HEK293 (cell line): ENCODE measurements around the gene LGALS3BP.

Experiments
- CTCF ChIA-PET: fragments of 350-600 bp; formaldehyde crosslinking; extraction: SDS; loops from one replicate; lab custom pipeline; 2021; ENCODE audit warnings: antibody characterized with exemption; lab: Yijun Ruan, JAX
- POLR2A ChIA-PET: fragments of 300-600 bp; formaldehyde crosslinking; extraction: SDS; loops from one replicate; lab custom pipeline; 2020; ENCODE audit warnings: antibody characterized with exemption, inconsistent platforms; lab: Yijun Ruan, JAX
- H3K27ac ChIP-seq: fragments of 200-500 bp; sonication (Bioruptor generic); 2 replicates; pipeline ENCODE4 v1.5.1; 2014; ENCODE audit warnings: low read depth, low read length, control low read depth, inconsistent platforms; ENCODE audit errors: extremely low read depth
- H3K36me3 ChIP-seq, 2 experiments: fragments of 200-500 bp in 1 of 2; sonication (Bioruptor generic) in 1 of 2; 1 replicate in 1 of 2; 2 replicates in 1 of 2; pipeline ENCODE4 v1.5.1; 2014 to 2017; ENCODE audit warnings: inconsistent platforms in 2 of 2, low read length in 2 of 2; ENCODE audit not compliant: control insufficient read depth in 2 of 2, insufficient read depth in 1 of 2
- H3K4me1 ChIP-seq: fragments of 200-500 bp; sonication (Bioruptor generic); 2 replicates; pipeline ENCODE4 v1.5.1; 2014; ENCODE audit warnings: mild to moderate bottlenecking, low read length, inconsistent platforms; ENCODE audit not compliant: control insufficient read depth, insufficient read depth
- H3K4me3 ChIP-seq: 2 replicates; pipeline ENCODE4 v1.5.1; 2011; ENCODE audit warnings: low read depth, mild to moderate bottlenecking, control low read depth, low read length, moderate library complexity
- H3K9me3 ChIP-seq: fragments of 200-500 bp; sonication (Bioruptor generic); 2 replicates; pipeline ENCODE4 v1.5.1; 2014; ENCODE audit warnings: low read depth, low read length, inconsistent platforms; ENCODE audit not compliant: control insufficient read depth, insufficient read depth
- EGR2 ChIP-seq: fragments of 450-650 bp; formaldehyde crosslinking; IDR thresholded peaks from 2 replicates; pipeline ENCODE4 v1.5.1; 2016; ENCODE audit warnings: low read depth, missing biosample characterization, missing genetic modification characterization
- GFI1B ChIP-seq: fragments of 450-650 bp; formaldehyde crosslinking; IDR thresholded peaks from 2 replicates; pipeline ENCODE4 v1.5.1; 2016; ENCODE audit warnings: missing biosample characterization, missing genetic modification characterization
- IKZF3 ChIP-seq: fragments of 450-650 bp; IDR thresholded peaks from 2 replicates; pipeline ENCODE4 v1.5.0; 2018; ENCODE audit warnings: missing biosample characterization, mild to moderate bottlenecking, missing genetic modification characterization, moderate library complexity
- KLF1 ChIP-seq: fragments of 450-650 bp; formaldehyde crosslinking; IDR thresholded peaks from 2 replicates; pipeline ENCODE4 v1.5.1; 2016; ENCODE audit warnings: missing biosample characterization, missing genetic modification characterization
- KLF10 ChIP-seq: fragments of 450-650 bp; IDR thresholded peaks from 2 replicates; pipeline ENCODE4 v1.5.1; 2018; ENCODE audit warnings: missing biosample characterization, mild to moderate bottlenecking, missing genetic modification characterization
- KLF16 ChIP-seq: fragments of 450-650 bp; formaldehyde crosslinking; IDR thresholded peaks from 2 replicates; pipeline ENCODE4 v1.5.1; 2017; ENCODE audit warnings: missing biosample characterization, missing genetic modification characterization
- KLF7 ChIP-seq: fragments of 450-650 bp; formaldehyde crosslinking; IDR thresholded peaks from 2 replicates; pipeline ENCODE4 v1.5.1; 2016; ENCODE audit warnings: missing biosample characterization, missing genetic modification characterization, borderline replicate concordance
- MZF1 ChIP-seq: fragments of 450-650 bp; formaldehyde crosslinking; IDR thresholded peaks from 2 replicates; pipeline ENCODE4 v1.5.1; 2017; ENCODE audit warnings: missing biosample characterization, missing genetic modification characterization, borderline replicate concordance
- SETDB1 ChIP-seq: IDR thresholded peaks from one replicate; pipeline ENCODE4 v1.6.1; 2017; ENCODE audit warnings: mild to moderate bottlenecking, low read length, moderate library complexity, mixed read lengths; ENCODE audit not compliant: insufficient read length
- SP2 ChIP-seq: fragments of 450-650 bp; formaldehyde crosslinking; IDR thresholded peaks from 2 replicates; pipeline ENCODE4 v1.5.1; 2016; ENCODE audit warnings: missing biosample characterization, missing genetic modification characterization
- ZBTB1 ChIP-seq: fragments of 450-650 bp; formaldehyde crosslinking; IDR thresholded peaks from 2 replicates; pipeline ENCODE4 v1.5.1; 2016; ENCODE audit warnings: missing biosample characterization, missing genetic modification characterization
- ZBTB17 ChIP-seq: fragments of 450-650 bp; formaldehyde crosslinking; IDR thresholded peaks from 2 replicates; pipeline ENCODE4 v1.5.1; 2016; ENCODE audit warnings: missing biosample characterization, missing genetic modification characterization
- ZBTB7A ChIP-seq: fragments of 450-650 bp; formaldehyde crosslinking; IDR thresholded peaks from 2 replicates; pipeline ENCODE4 v1.5.1; 2016; ENCODE audit warnings: low read depth, missing biosample characterization, missing genetic modification characterization
- ZBTB8A ChIP-seq: fragments of 450-650 bp; formaldehyde crosslinking; IDR thresholded peaks from 2 replicates; pipeline ENCODE4 v1.5.1; 2016; ENCODE audit warnings: missing biosample characterization, missing genetic modification characterization
- ZFHX2 ChIP-seq: fragments of 450-650 bp; formaldehyde crosslinking; conservative IDR thresholded peaks from 2 replicates; pipeline ENCODE4 v1.5.1; 2016; ENCODE audit warnings: missing biosample characterization, missing genetic modification characterization
- ZFP69B ChIP-seq: fragments of 450-650 bp; formaldehyde crosslinking; IDR thresholded peaks from 2 replicates; pipeline ENCODE4 v1.5.1; 2016; ENCODE audit warnings: missing biosample characterization, missing genetic modification characterization
- ZNF112 ChIP-seq: fragments of 450-650 bp; formaldehyde crosslinking; IDR thresholded peaks from 2 replicates; pipeline ENCODE4 v1.5.0; 2017; ENCODE audit warnings: missing biosample characterization, missing genetic modification characterization
- ZNF121 ChIP-seq: fragments of 450-650 bp; formaldehyde crosslinking; IDR thresholded peaks from 2 replicates; pipeline ENCODE4 v1.5.1; 2016; ENCODE audit warnings: missing biosample characterization, missing genetic modification characterization
- ZNF146 ChIP-seq: fragments of 450-650 bp; formaldehyde crosslinking; IDR thresholded peaks from 2 replicates; pipeline ENCODE4 v1.5.1; 2016; ENCODE audit warnings: missing biosample characterization, missing genetic modification characterization
- ZNF302 ChIP-seq: fragments of 450-650 bp; formaldehyde crosslinking; IDR thresholded peaks from 2 replicates; pipeline ENCODE4 v1.5.1; 2016; ENCODE audit warnings: missing biosample characterization, missing genetic modification characterization, low read depth
- ZNF335 ChIP-seq: fragments of 450-650 bp; formaldehyde crosslinking; conservative IDR thresholded peaks from 2 replicates; pipeline ENCODE4 v1.5.1; 2016; ENCODE audit warnings: missing biosample characterization, missing genetic modification characterization
- ZNF341 ChIP-seq: fragments of 450-650 bp; formaldehyde crosslinking; IDR thresholded peaks from 2 replicates; pipeline ENCODE4; 2016; ENCODE audit warnings: low read depth, missing biosample characterization, missing genetic modification characterization
- ZNF37A ChIP-seq: fragments of 450-650 bp; IDR thresholded peaks from 2 replicates; pipeline ENCODE4 v1.5.1; 2018; ENCODE audit warnings: missing biosample characterization, missing genetic modification characterization
- ZNF423 ChIP-seq: fragments of 450-650 bp; formaldehyde crosslinking; IDR thresholded peaks from 2 replicates; pipeline ENCODE4 v1.5.1; 2016; ENCODE audit warnings: missing biosample characterization, missing genetic modification characterization
- ZNF426 ChIP-seq: fragments of 450-650 bp; formaldehyde crosslinking; IDR thresholded peaks from 2 replicates; pipeline ENCODE4 v1.5.1; 2017; ENCODE audit warnings: missing biosample characterization, missing genetic modification characterization, mild to moderate bottlenecking, inconsistent platforms, moderate library complexity
- ZNF664 ChIP-seq: fragments of 450-650 bp; formaldehyde crosslinking; IDR thresholded peaks from 2 replicates; pipeline ENCODE4 v1.5.1; 2016; ENCODE audit warnings: missing biosample characterization, missing genetic modification characterization
- ZNF830 ChIP-seq: fragments of 450-650 bp; IDR thresholded peaks from 2 replicates; pipeline ENCODE4 v1.5.0; 2018; ENCODE audit warnings: missing biosample characterization, missing genetic modification characterization, low read depth, mild to moderate bottlenecking, moderate library complexity
- ZSCAN30 ChIP-seq: fragments of 450-650 bp; IDR thresholded peaks from 2 replicates; pipeline ENCODE4 v1.5.1; 2018; ENCODE audit warnings: missing biosample characterization, mild to moderate bottlenecking, missing genetic modification characterization, moderate library complexity
- TF ChIP-seq, protein P1 (sequence below): fragments of 450-650 bp; formaldehyde crosslinking; IDR thresholded peaks from 2 replicates; pipeline ENCODE4 v1.5.1; 2016; ENCODE audit warnings: missing biosample characterization, missing genetic modification characterization
- TF ChIP-seq, protein P2 (sequence below): fragments of 450-650 bp; formaldehyde crosslinking; optimal IDR thresholded peaks from 2 replicates; pipeline ENCODE3; 2016; ENCODE audit warnings: missing biosample characterization, mild to moderate bottlenecking, missing genetic modification characterization
- TF ChIP-seq, protein P3 (sequence below): fragments of 450-650 bp; formaldehyde crosslinking; IDR thresholded peaks from 2 replicates; pipeline ENCODE4 v1.5.1; 2016; ENCODE audit warnings: missing biosample characterization, missing genetic modification characterization

The LGALS3BP gene

DNA sequence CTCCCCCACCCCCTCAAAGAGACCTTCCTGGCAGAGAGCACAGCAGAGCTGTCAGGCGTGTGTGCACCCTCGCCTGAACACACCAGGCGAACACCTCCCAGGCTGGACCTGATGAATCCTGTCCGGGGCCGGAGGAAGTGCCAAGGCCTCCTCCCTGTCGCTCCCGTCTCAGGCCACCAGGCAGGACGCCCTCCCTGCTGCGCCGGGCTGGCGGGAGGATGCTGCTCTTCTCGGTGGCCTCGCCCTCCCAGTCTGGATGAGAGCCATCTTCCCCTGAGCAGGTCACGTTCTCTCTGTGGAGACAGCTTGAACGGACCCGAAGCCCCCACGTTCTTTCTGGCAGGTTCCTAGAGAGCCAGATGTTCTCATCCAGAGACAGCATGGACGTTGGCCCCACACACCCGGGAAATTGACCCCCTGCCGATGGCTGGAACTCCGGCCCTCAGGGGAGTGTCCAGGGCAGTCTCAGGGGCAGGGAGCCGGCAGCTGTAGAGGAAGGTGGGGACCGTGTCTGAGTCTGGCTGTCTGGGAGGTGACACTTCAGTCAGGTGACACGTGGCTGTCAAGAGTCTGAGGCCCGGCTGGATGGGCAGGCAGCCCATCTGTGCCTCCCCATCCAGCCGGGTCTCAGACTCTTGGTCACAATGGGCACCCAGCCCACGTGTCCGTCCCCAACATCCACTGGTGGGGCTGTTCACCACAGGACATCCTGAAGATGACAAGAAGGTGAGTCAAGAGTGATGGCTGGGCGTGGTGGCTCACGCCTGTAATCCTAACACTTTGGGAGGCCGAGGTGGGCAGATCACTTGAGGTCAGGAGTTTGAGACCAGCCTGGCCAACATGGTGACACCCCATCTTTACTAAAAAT, 49.6 kb downstream of the LGALS3BP start:
- Histone ChIP-seq H3K36me3 (no peaks in the 10 kb centered on the region), H3K9me3 (no peaks in the 10 kb centered on the region), H3K4me3 (no peak overlapping the region), H3K27ac (no peak overlapping the region), H3K4me1 (peaks cover 16% of the 10 kb centered on the region; the same call in 1 of the 2 replicates)
- no peak for TF ChIP-seq ZBTB7A (tag by site-specific recombination)
- no peak for TF ChIP-seq ZNF302 (tag by site-specific recombination)
- TF ChIP-seq ZBTB17 = no peak
- TF ChIP-seq KLF10 (tag by site-specific recombination) = no peak
- TF ChIP-seq KLF1 (tag by site-specific recombination) = peak; percentile 16
- no peak for TF ChIP-seq SETDB1
- no peak for TF ChIP-seq ZBTB1 (tag by site-specific recombination)
- CTCF ChIA-PET = no interaction called here
- POLR2A ChIA-PET = no interaction called here

GRCh38 chr17:78925662-78926555, 53.8 kb downstream of the LGALS3BP start:
- H3K27ac ChIP-seq = 0 out of 2 replicates have a peak overlapping the region, but pooled peaks have one; percentile 37
- POLR2A ChIA-PET = interaction anchor here (0.9 kb wide), 1 partner anchor 29 kb away, joined by 3 read pairs; no protein-coding TSS in a partner anchor
- CTCF ChIA-PET = interaction anchor here (0.5 to 1.0 kb wide), 2 partner anchors 83 to 116 kb away, joined by 3 to 5 read pairs; no protein-coding TSS in a partner anchor
- TF ChIP-seq ZBTB8A = peak; percentile 26; the same call in 1 of the 2 replicates
- no peak for TF ChIP-seq GFI1B (tag by site-specific recombination)
- TF ChIP-seq, protein P1, sequence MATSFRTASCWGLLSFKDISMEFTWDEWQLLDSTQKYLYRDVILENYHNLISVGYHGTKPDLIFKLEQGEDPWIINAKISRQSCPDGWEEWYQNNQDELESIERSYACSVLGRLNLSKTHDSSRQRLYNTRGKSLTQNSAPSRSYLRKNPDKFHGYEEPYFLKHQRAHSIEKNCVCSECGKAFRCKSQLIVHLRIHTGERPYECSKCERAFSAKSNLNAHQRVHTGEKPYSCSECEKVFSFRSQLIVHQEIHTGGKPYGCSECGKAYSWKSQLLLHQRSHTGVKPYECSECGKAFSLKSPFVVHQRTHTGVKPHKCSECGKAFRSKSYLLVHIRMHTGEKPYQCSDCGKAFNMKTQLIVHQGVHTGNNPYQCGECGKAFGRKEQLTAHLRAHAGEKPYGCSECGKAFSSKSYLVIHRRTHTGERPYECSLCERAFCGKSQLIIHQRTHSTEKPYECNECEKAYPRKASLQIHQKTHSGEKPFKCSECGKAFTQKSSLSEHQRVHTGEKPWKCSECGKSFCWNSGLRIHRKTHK (tag by site-specific recombination) = no peak
- no peak for TF ChIP-seq ZNF423 (tag by site-specific recombination)
- peak; percentile 71; the same call in 1 of the 2 replicates for TF ChIP-seq ZNF335 (tag by site-specific recombination)
- TF ChIP-seq KLF16 (tag by site-specific recombination) = no peak
- TF ChIP-seq SP2 (tag by site-specific recombination) = peak; percentile 39
- no peak for TF ChIP-seq ZNF112 (tag by site-specific recombination)
- TF ChIP-seq IKZF3 = no peak
- no peak for TF ChIP-seq ZNF121 (tag by site-specific recombination)
- TF ChIP-seq ZNF146 (tag by site-specific recombination) = no peak
- peak; percentile 69 for TF ChIP-seq ZNF341
- TF ChIP-seq ZNF664 (tag by site-specific recombination) = no peak
- TF ChIP-seq ZNF830 (tag by site-specific recombination) = no peak
- no peak for TF ChIP-seq ZNF37A
- no peak for TF ChIP-seq ZNF426 (tag by site-specific recombination)
- no peak for TF ChIP-seq ZSCAN30 (tag by site-specific recombination)
- TF ChIP-seq KLF7 (tag by site-specific recombination) = no peak
- TF ChIP-seq, protein P2, sequence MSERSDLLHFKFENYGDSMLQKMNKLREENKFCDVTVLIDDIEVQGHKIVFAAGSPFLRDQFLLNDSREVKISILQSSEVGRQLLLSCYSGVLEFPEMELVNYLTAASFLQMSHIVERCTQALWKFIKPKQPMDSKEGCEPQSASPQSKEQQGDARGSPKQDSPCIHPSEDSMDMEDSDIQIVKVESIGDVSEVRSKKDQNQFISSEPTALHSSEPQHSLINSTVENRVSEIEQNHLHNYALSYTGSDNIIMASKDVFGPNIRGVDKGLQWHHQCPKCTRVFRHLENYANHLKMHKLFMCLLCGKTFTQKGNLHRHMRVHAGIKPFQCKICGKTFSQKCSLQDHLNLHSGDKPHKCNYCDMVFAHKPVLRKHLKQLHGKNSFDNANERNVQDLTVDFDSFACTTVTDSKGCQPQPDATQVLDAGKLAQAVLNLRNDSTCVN = peak; percentile 3
- TF ChIP-seq MZF1 (tag by site-specific recombination) = no peak
- TF ChIP-seq ZFP69B (tag by site-specific recombination) = peak; percentile 46; the same call in 1 of the 2 replicates
- peak; percentile 63; the same call in 1 of the 2 replicates for TF ChIP-seq ZFHX2
- TF ChIP-seq, protein P3, sequence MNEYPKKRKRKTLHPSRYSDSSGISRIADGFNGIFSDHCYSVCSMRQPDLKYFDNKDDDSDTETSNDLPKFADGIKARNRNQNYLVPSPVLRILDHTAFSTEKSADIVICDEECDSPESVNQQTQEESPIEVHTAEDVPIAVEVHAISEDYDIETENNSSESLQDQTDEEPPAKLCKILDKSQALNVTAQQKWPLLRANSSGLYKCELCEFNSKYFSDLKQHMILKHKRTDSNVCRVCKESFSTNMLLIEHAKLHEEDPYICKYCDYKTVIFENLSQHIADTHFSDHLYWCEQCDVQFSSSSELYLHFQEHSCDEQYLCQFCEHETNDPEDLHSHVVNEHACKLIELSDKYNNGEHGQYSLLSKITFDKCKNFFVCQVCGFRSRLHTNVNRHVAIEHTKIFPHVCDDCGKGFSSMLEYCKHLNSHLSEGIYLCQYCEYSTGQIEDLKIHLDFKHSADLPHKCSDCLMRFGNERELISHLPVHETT (tag by site-specific recombination) = no peak
- TF ChIP-seq EGR2 = no peak

More at GRCh38 chr17:78925662-78926555, 53.8 kb downstream of the LGALS3BP start:
- no peaks in the 10 kb centered on the region for H3K9me3 ChIP-seq
- peaks cover 5% of the 10 kb centered on the region for H3K4me1 ChIP-seq
- peak overlapping the region; percentile 3; the same call in 1 of the 2 replicates for H3K4me3 ChIP-seq
- H3K36me3 ChIP-seq = no peaks in the 10 kb centered on the region
